ENCODE data around the gene PWWP2B.

PWWP2B gene

GRCh38 chr10:132400041-132400546, 3.1 kb downstream of the PWWP2B start:
- ATAC-seq (ENCODE audit: low read depth) (no peak), DNase-seq (ENCODE audit: low spot score) (no peak)
- Histone ChIP-seq H3K9me3 (ENCODE audit: severe bottlenecking) (no peaks in the 10 kb centered on the region), H3K27ac (ENCODE audit: poor library complexity, severe bottlenecking) (no peak overlapping the region), H3K4me3 (ENCODE audit: severe bottlenecking) (no peak overlapping the region), H3K36me3 (ENCODE audit: low read depth) (no peaks in the 10 kb centered on the region), H3K4me1 (ENCODE audit: insufficient read depth, poor library complexity, severe bottlenecking) (peaks cover 12% of the 10 kb centered on the region), H3K27me3 (ENCODE audit: insufficient read depth, poor library complexity, severe bottlenecking) (no peaks in the 10 kb centered on the region)
- TF ChIP-seq, protein P1, sequence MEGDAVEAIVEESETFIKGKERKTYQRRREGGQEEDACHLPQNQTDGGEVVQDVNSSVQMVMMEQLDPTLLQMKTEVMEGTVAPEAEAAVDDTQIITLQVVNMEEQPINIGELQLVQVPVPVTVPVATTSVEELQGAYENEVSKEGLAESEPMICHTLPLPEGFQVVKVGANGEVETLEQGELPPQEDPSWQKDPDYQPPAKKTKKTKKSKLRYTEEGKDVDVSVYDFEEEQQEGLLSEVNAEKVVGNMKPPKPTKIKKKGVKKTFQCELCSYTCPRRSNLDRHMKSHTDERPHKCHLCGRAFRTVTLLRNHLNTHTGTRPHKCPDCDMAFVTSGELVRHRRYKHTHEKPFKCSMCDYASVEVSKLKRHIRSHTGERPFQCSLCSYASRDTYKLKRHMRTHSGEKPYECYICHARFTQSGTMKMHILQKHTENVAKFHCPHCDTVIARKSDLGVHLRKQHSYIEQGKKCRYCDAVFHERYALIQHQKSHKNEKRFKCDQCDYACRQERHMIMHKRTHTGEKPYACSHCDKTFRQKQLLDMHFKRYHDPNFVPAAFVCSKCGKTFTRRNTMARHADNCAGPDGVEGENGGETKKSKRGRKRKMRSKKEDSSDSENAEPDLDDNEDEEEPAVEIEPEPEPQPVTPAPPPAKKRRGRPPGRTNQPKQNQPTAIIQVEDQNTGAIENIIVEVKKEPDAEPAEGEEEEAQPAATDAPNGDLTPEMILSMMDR (IDR thresholded peaks at IDR 0.05; ENCODE audit: poor library complexity, severe bottlenecking): no peak

GRCh38 chr10:132400547-132401151, 3.6 kb downstream of the PWWP2B start:
- peaks cover 4% of the 10 kb centered on the region for H3K36me3 ChIP-seq (ENCODE audit: low read depth)
- H3K4me3 ChIP-seq (ENCODE audit: severe bottlenecking): no peak overlapping the region
- no peak for DNase-seq (ENCODE audit: low spot score)
- ATAC-seq (ENCODE audit: low read depth): no peak
- H3K9me3 ChIP-seq (ENCODE audit: severe bottlenecking): no peaks in the 10 kb centered on the region
- peaks cover 12% of the 10 kb centered on the region for H3K4me1 ChIP-seq (ENCODE audit: insufficient read depth, poor library complexity, severe bottlenecking)
- no peaks in the 10 kb centered on the region for H3K27me3 ChIP-seq (ENCODE audit: insufficient read depth, poor library complexity, severe bottlenecking)
- no peak overlapping the region for H3K27ac ChIP-seq (ENCODE audit: poor library complexity, severe bottlenecking)
- TF ChIP-seq, protein P1 (IDR thresholded peaks at IDR 0.05; ENCODE audit: poor library complexity, severe bottlenecking): no peak

- DNase-seq (ENCODE audit: low spot score): no peak
- Histone ChIP-seq H3K27me3 (ENCODE audit: insufficient read depth, poor library complexity, severe bottlenecking) (no peaks in the 10 kb centered on the region), H3K4me3 (ENCODE audit: severe bottlenecking) (no peak overlapping the region), H3K36me3 (ENCODE audit: low read depth) (peaks cover 13% of the 10 kb centered on the region), H3K27ac (ENCODE audit: poor library complexity, severe bottlenecking) (no peak overlapping the region), H3K4me1 (ENCODE audit: insufficient read depth, poor library complexity, severe bottlenecking) (peaks cover 12% of the 10 kb centered on the region), H3K9me3 (ENCODE audit: severe bottlenecking) (no peaks in the 10 kb centered on the region)
- ATAC-seq (ENCODE audit: low read depth): no peak
- TF ChIP-seq, protein P1 (IDR thresholded peaks at IDR 0.05; ENCODE audit: poor library complexity, severe bottlenecking): no peak
Observed at GRCh38 chr10:132401401-132402118, 4.6 kb downstream of the PWWP2B start.

DNA sequence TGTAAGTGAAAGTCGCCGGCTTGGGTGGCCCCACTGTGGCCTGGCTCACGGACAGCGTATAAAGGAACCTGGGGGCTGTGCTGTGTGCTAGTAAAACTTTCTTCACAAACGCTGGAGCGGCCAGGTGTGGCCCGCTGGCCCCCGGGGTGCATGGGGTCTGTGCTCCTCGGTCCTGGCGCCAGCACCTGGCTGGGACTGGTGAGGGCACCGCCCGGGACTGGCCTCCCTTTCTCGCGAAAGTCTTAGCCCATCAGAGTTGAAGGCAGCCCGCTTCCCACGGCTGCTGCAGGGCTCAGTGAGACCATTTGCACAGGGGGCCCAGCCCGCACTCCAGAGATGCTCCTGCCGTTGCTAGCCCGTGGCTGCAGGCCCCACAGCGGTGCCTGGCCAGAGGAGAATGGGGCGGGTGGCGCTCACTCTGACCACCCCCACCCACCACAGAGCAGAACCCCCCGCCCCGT, 5.8 kb downstream of the PWWP2B start:
- no peak for DNase-seq (ENCODE audit: low spot score)
- no peak overlapping the region for H3K4me3 ChIP-seq (ENCODE audit: severe bottlenecking)
- H3K27me3 ChIP-seq (ENCODE audit: insufficient read depth, poor library complexity, severe bottlenecking): no peaks in the 10 kb centered on the region
- TF ChIP-seq, protein P1 (IDR thresholded peaks at IDR 0.05; ENCODE audit: poor library complexity, severe bottlenecking): no peak
- H3K36me3 ChIP-seq (ENCODE audit: low read depth): peaks cover 17% of the 10 kb centered on the region
- H3K9me3 ChIP-seq (ENCODE audit: severe bottlenecking): no peaks in the 10 kb centered on the region
- no peak for ATAC-seq (ENCODE audit: low read depth)
- H3K4me1 ChIP-seq (ENCODE audit: insufficient read depth, poor library complexity, severe bottlenecking): peaks cover 19% of the 10 kb centered on the region
- peak overlapping the region; percentile 22 for H3K27ac ChIP-seq (ENCODE audit: poor library complexity, severe bottlenecking)

Measured in RWPE2 (cell line).